HEK293T (cell line): ENCODE data around the gene NUP62.

Experiments
- CTCF ChIA-PET: fragments of 350-600 bp; formaldehyde crosslinking; extraction: SDS; loops from one replicate; lab custom pipeline; 2021; ENCODE audit warnings: antibody characterized with exemption, inconsistent platforms; lab: Yijun Ruan, JAX
- POLR2A ChIA-PET: fragments of 350-600 bp; formaldehyde crosslinking; extraction: SDS; loops from one replicate; lab custom pipeline; 2020; ENCODE audit warnings: antibody characterized with exemption, inconsistent platforms; lab: Yijun Ruan, JAX
- DNase-seq: peaks from one replicate; pipeline ENCODE4 v3.0.0; 2012; ENCODE audit warnings: mixed read lengths; ENCODE audit errors: extremely low spot score
- ARNT ChIP-seq: fragments of 450-650 bp; IDR thresholded peaks from 2 replicates; pipeline ENCODE4 v1.6.1; 2017; ENCODE audit warnings: mild to moderate bottlenecking
- BHLHE40 ChIP-seq: fragments of 450-650 bp; IDR thresholded peaks from 2 replicates; pipeline ENCODE4 v1.6.1; 2016; ENCODE audit warnings: mild to moderate bottlenecking, moderate library complexity, borderline replicate concordance
- CTBP1 ChIP-seq: fragments of 450-650 bp; IDR thresholded peaks from 2 replicates; pipeline ENCODE4 v1.6.1; 2016; ENCODE audit warnings: borderline replicate concordance
- ELF4 ChIP-seq: fragments of 450-650 bp; IDR thresholded peaks from 2 replicates; pipeline ENCODE4 v1.6.1; 2017; ENCODE audit warnings: antibody characterized with exemption
- FOXA1 ChIP-seq: fragments of 450-650 bp; IDR thresholded peaks from 2 replicates; pipeline ENCODE4 v1.6.1; 2016; ENCODE audit warnings: mild to moderate bottlenecking
- FOXK2 ChIP-seq: fragments of 450-650 bp; IDR thresholded peaks from 2 replicates; pipeline ENCODE4 v1.6.1; 2016; ENCODE audit warnings: mild to moderate bottlenecking
- FOXM1 ChIP-seq: fragments of 450-650 bp; IDR thresholded peaks from 2 replicates; pipeline ENCODE4 v1.6.1; 2017; ENCODE audit warnings: mild to moderate bottlenecking, borderline replicate concordance
- HDGF ChIP-seq: fragments of 450-650 bp; IDR thresholded peaks from 2 replicates; pipeline ENCODE4 v1.6.1; 2017; ENCODE audit warnings: antibody characterized with exemption, borderline replicate concordance
- L3MBTL2 ChIP-seq: fragments of 450-650 bp; conservative IDR thresholded peaks from 2 replicates; pipeline ENCODE4 v1.6.1; 2016; ENCODE audit warnings: mild to moderate bottlenecking
- LEF1 ChIP-seq: fragments of 450-650 bp; IDR thresholded peaks from 2 replicates; pipeline ENCODE4 v1.6.1; 2017; ENCODE audit warnings: mild to moderate bottlenecking, borderline replicate concordance
- NFRKB ChIP-seq: fragments of 450-650 bp; IDR thresholded peaks from 2 replicates; pipeline ENCODE4 v1.6.1; 2016; ENCODE audit warnings: mild to moderate bottlenecking, moderate library complexity
- SP1 ChIP-seq: fragments of 450-650 bp; IDR thresholded peaks from 2 replicates; pipeline ENCODE4 v1.6.1; 2017
- SUZ12 ChIP-seq: fragments of 450-650 bp; IDR thresholded peaks from 2 replicates; pipeline ENCODE4 v1.6.1; 2016; ENCODE audit warnings: mild to moderate bottlenecking
- TARDBP ChIP-seq: fragments of 450-650 bp; IDR thresholded peaks from 2 replicates; pipeline ENCODE4 v1.6.1; 2016
- ZNF384 ChIP-seq: fragments of 450-650 bp; IDR thresholded peaks from 2 replicates; pipeline ENCODE4 v1.6.1; 2016
- TF ChIP-seq, protein P1 (sequence below): fragments of 450-650 bp; IDR thresholded peaks from 2 replicates; pipeline ENCODE4 v1.6.1; 2016

The NUP62 gene, protein sequence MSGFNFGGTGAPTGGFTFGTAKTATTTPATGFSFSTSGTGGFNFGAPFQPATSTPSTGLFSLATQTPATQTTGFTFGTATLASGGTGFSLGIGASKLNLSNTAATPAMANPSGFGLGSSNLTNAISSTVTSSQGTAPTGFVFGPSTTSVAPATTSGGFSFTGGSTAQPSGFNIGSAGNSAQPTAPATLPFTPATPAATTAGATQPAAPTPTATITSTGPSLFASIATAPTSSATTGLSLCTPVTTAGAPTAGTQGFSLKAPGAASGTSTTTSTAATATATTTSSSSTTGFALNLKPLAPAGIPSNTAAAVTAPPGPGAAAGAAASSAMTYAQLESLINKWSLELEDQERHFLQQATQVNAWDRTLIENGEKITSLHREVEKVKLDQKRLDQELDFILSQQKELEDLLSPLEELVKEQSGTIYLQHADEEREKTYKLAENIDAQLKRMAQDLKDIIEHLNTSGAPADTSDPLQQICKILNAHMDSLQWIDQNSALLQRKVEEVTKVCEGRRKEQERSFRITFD

DNA sequence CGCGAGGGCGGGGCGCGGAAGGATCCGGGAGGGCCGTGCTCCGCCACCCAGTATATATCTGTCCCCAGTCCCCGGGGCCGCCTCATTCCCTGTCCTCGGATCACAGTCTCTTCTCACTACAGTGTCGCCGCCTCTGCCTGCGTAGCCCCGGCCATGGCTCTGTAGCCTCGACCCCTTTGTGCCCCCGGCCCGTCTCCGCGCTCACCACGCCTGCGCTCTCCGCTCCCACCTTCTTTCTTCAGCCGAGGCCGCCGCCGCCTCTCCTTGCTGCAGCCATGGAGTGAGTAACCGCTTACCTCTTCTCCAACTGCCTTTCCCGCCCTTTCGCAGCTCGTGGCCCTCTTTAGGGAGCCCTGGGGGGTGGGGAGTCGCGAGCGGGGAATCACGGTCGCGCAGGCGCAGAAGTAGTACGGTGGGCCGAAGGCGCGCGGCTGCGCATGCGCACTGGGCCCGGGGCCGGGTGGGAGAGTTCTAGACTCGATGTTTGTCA, at the start of gene NUP62, which contains the start of gene ATF5:
Gene NUP62, minus strand, starts transcription at position 384 of the 490 bp plus-strand sequence. CDS start 19,697 bp downstream, outside the sequence.
Gene ATF5, plus strand, starts transcription at position 85 of the 490 bp plus-strand sequence. CDS start 1,646 bp downstream, outside the sequence.
- ChIA-PET CTCF (no interaction called here), POLR2A (interaction anchor here (1.0 to 2.6 kb wide), 17 partner anchors 9 to 119 kb away, joined by 3 to 27 read pairs (median 5); partner anchors contain the start of genes AKT1S1, PNKP, PTOV1 and TBC1D17)
- DNase-seq = peak; percentile 96
- no peak for TF ChIP-seq ELF4
- TF ChIP-seq L3MBTL2 = peak; percentile 100
- no peak for TF ChIP-seq FOXK2
- no peak for TF ChIP-seq ZNF384

DNA sequence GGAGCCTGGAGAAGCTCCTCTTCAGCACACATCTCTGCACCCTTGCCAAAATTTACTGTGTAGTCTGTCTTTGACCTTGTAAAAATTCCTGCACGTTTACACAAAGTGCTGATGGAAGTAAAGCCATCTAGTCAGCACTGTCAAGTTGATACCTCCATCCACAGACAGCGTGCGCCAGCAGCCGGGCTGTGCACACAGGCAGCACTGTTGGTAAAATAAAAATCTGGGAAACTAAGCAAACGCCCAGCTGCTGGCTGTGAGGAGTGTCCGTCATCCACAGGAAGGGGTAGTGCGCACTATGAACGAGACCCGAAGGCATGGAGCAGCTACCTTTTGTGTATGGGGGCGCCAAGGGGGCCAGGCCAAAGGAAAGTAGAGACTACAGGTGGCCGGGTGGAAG, 49.0 kb upstream of the NUP62 start:
- ChIA-PET CTCF (no interaction called here), POLR2A (no interaction called here)
- TF ChIP-seq ARNT = no peak
- TF ChIP-seq ELF4 = no peak
- TF ChIP-seq, protein P1, sequence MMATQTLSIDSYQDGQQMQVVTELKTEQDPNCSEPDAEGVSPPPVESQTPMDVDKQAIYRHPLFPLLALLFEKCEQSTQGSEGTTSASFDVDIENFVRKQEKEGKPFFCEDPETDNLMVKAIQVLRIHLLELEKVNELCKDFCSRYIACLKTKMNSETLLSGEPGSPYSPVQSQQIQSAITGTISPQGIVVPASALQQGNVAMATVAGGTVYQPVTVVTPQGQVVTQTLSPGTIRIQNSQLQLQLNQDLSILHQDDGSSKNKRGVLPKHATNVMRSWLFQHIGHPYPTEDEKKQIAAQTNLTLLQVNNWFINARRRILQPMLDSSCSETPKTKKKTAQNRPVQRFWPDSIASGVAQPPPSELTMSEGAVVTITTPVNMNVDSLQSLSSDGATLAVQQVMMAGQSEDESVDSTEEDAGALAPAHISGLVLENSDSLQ = no peak
- TF ChIP-seq SP1 = no peak
- TF ChIP-seq FOXM1 = no peak
- no peak for TF ChIP-seq NFRKB
- no peak for TF ChIP-seq TARDBP
- TF ChIP-seq L3MBTL2 = no peak
- TF ChIP-seq FOXA1 = no peak
- TF ChIP-seq FOXK2 = no peak
- no peak for TF ChIP-seq ZNF384
- TF ChIP-seq LEF1 = no peak
- TF ChIP-seq SUZ12 = no peak
- TF ChIP-seq CTBP1 = no peak
- no peak for TF ChIP-seq HDGF
- TF ChIP-seq BHLHE40 = no peak

DNA sequence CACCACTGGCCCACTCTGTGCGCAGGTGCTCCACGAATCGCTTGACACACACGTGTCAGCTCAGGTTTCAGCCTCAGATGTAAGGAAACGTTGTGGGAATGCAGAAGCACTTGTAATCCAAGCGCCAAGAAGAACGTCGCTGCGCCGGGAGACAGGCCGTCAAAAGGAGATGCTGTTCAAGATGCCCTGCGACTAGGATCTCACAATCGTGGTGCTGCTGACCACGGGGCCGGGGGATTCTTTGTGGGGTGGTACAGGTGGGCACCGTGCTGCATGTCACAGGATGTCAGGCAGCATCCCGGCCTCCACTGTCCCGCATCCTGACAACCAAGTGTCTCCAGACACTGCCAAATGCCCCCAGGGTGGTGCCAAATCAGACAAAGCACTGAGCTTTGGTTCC, 48.6 kb upstream of the NUP62 start:
- ChIA-PET POLR2A (no interaction called here), CTCF (interaction anchor here (1.4 kb wide), 1 partner anchor 41 kb away, joined by 4 read pairs; no protein-coding TSS in a partner anchor)
- DNase-seq = no peak
- TF ChIP-seq SUZ12 = no peak

More for the DNA sequence above, 49.0 kb upstream of the NUP62 start:
- DNase-seq = no peak

DNA sequence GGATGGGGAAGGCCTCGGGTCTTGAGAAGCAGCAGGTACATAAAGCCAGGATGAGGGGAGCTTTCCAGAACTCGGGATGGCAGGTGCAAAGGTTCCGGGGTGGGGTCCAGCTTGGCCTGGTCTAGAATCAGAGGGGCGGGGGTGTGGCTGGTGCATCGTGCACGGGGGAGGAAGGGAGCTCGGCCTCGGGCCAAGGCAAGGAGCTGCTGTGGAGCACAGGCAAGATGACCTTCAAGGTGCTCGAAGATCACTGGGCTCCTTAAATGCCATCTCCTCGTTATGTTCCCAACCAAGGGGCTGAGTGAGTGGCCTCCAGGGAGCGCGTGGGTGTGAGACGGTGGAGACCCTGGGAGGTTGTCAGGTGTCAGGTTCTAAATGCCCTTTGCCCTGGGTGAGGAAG, 47.8 kb upstream of the NUP62 start:
- ChIA-PET CTCF (interaction anchor here (1.4 kb wide), 1 partner anchor 40 kb away, joined by 4 read pairs; no protein-coding TSS in a partner anchor), POLR2A (no interaction called here)
- no peak for DNase-seq
- no peak for TF ChIP-seq FOXA1

DNA sequence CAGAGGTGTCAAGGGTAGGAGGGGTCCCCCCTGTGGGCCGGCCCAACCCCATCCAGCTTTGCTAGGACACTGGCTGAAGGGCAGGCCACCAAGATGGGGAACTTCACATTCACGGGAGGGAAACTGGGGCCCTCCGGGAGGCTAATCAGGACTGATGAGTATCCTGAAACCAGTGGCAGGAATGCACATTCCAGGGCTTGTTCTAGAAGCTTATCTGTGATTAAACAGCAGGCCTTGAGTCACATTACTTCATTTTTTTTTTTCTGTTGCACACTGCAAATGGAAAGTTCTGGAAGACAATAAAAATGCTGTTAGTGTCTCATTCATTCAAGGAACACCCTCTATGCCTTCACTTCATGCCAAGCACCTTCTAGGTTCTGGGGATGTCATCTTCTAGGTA, 47.2 kb upstream of the NUP62 start:
- DNase-seq = no peak
- TF ChIP-seq L3MBTL2 (no peak), ELF4 (no peak), FOXK2 (no peak), SUZ12 (no peak), HDGF (no peak), NFRKB (no peak), TARDBP (no peak), SP1 (no peak)
- TF ChIP-seq, protein P1 = no peak
- CTCF ChIA-PET = interaction anchor here (1.4 kb wide), 1 partner anchor 39 kb away, joined by 4 read pairs; no protein-coding TSS in a partner anchor
- POLR2A ChIA-PET = interaction anchor here (1.4 kb wide), 1 partner anchor 47 kb away, joined by 5 read pairs; the partner anchor contains the start of genes ATF5 and NUP62

DNA sequence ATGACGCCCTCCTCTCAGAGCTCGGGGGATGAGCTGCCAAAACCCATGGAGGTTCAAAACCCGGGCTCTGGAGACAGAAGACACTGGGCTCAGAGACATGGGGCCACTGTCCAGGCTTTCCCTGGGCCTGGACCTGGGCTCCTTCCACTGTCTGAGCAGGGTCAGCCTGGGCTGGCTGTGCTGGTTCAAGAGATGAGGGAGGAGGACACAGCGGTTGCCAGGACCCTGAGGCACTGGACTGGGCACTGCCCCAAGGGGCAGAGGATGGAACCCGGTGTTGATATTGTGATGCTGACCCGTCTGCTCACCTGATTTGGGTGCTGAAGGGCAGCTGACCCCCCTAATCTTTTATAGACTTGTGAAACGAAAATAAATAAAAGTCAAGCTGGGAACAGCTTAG, 45.7 kb upstream of the NUP62 start:
- TF ChIP-seq NFRKB = no peak
- no peak for TF ChIP-seq ZNF384
- no peak for TF ChIP-seq BHLHE40
- ChIA-PET CTCF (no interaction called here), POLR2A (interaction anchor here (1.4 kb wide), 1 partner anchor 46 kb away, joined by 5 read pairs; the partner anchor contains the start of genes ATF5 and NUP62)
- DNase-seq = no peak

DNA sequence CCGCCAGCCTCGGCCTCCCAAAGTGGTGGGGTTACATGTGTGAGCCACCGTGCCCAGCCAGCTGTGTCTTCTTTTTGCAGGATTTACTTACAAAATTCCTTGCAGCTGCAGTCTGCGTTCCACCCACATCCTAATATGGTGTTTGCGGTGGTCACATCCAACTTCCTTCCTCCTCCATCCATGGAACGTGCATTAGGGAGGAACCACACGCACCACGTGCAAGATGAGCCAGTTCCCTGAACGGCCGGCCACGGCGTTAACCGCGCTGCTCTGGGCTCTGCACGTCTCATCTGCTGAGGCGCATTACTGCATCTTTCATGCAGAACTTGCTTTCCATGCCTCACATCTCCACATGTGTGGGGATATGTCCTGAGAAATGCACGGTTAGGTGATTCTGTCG, 44.7 kb upstream of the NUP62 start:
- POLR2A ChIA-PET = no interaction called here
- TF ChIP-seq HDGF (no peak), SUZ12 (no peak), ELF4 (no peak), FOXK2 (no peak), FOXM1 (no peak), NFRKB (no peak), L3MBTL2 (no peak), ARNT (no peak), TARDBP (no peak), CTBP1 (no peak), SP1 (no peak), FOXA1 (no peak), BHLHE40 (no peak), LEF1 (no peak), ZNF384 (no peak)
- TF ChIP-seq, protein P1 = no peak
- CTCF ChIA-PET = no interaction called here
- DNase-seq = no peak
